T-helper 22 cell (primary cell): ENCODE results near the gene POLR1G.

Source experiments
- DNase-seq: peaks from one replicate; pipeline ENCODE4 v3.0.0-alpha.2; 2020; ENCODE audit warnings: low read depth

Gene POLR1G

DNA sequence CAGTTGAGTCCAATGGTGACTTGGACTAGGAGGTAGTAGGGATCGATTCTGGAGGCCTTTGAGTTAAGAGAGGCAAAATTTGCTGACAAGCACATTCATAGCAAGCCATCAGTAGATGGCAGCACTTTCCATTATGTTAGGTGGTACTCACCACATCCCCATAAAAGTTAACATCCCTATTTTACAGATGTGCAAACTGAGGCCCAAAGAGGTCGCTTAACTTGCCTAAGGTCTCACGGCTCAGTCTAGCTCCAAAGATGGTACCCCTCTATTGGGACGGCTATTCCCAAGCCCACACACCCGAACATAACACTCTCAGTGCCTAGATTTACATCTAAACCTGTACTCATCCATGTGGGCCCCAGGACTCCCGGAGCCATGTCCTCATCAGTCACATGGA is 39.9 kb downstream of the POLR1G start:
- no peak for DNase-seq

GRCh38 chr19:45446944-45447343 is 40.5 kb downstream of the POLR1G start:
- no peak for DNase-seq

DNA sequence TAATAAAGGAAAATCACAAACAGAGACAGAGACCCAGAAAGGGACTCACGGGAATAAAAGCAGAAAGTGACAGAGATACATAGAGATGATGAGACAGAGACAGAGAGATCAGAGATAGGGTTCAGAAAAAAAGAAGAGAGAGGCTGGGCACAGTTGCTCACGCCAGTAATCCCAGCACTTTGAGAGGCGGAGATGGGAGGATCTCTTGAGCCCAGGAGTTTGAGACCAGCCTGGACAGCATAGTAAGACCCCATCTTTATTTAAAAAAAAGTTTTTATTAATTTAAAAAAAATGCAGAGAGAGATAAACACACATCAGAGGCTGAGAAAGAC is 41.9 kb downstream of the POLR1G start:
- no peak for DNase-seq

DNA sequence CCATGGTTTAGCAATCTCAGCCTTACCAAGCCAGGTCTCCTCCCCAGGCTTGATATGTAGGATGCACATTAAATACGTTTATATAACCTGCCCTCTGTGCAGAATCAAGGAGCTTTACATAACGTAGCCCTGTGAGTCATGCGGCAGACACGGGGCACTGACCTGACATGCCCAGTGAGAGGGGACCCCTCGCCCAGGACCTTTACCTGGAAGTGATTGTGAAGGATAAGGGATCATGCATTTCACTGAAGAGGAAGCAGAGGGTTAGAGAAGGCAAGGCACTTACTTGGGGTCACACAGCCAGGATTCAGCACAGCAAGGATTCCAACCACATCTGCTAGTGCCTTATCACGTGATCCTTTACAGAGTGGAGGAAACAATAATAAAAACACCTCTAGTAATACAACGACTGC is 42.4 kb downstream of the POLR1G start:
- no peak for DNase-seq

DNA sequence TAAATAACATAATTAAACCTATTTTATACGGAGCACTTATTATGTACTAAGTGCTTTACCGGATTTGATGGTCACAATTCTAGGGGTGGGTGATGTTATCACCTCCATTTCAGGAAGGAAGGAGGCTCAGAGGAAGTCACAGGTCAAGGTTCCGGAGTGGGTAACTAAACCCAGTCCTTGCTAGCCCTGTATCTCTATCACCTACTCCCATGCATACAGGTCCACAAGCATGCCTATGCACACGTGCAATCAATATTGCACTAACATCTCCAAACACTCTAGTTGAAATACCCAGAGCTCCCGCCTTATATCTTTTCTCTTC is 43.5 kb downstream of the POLR1G start:
- peak; percentile 40 for DNase-seq

GRCh38 chr19:45451131-45451849 is 44.8 kb downstream of the POLR1G start:
- peak; percentile 57 for DNase-seq

- DNase-seq = no peak
These were observed 45.5 kb downstream of the POLR1G start for GRCh38 chr19:45451850-45452387.

GRCh38 chr19:45455707-45456499 is 49.5 kb downstream of the POLR1G start:
- peak; percentile 74 for DNase-seq

DNA sequence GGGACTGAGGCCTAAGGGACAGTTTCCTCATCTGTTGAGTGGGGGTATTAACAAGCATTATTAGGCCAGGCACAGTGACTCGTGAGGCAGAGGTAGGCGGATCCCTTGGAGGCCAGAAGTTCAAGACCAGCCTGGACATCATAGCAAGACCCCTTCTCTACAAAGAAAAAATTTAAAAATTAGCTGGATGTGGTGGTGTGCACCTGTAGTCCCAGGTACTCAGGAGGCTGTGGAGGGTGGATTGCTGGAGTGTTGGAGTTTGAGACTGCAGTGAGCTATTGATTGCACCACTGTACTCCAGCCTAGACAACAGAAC is 50.0 kb downstream of the POLR1G start:
- DNase-seq = no peak

- no peak for DNase-seq
These were observed 51.3 kb downstream of the POLR1G start for GRCh38 chr19:45457776-45458175.
